Keratinocyte (primary cell): Measurements from ENCODE around the gene FOXF2.

Experiments used
- CTCF ChIP-seq, 3 experiments: IDR thresholded peaks in 1 of 3; conservative IDR thresholded peaks in 1 of 3; optimal IDR thresholded peaks in 1 of 3; 2 replicates in 2 of 3; 3 replicates in 1 of 3; pipeline versions ENCODE3 to v1.5.1; 2011; ENCODE audit warnings: low read length in 3 of 3, mild to moderate bottlenecking in 3 of 3, moderate library complexity in 2 of 3, control low read depth in 1 of 3, inconsistent platforms in 1 of 3; ENCODE audit not compliant: insufficient read depth in 2 of 3; ENCODE audit errors: extremely low read depth in 1 of 3
- EZH2 ChIP-seq: IDR thresholded peaks from one replicate; pipeline ENCODE4 v1.6.1; 2012; ENCODE audit warnings: inconsistent platforms, mild to moderate bottlenecking, low read length, moderate library complexity

- TF ChIP-seq CTCF (optimal IDR thresholded peaks at IDR 0.05 in 1 of 3, IDR thresholded peaks at IDR 0.05 in 1 of 3, conservative IDR thresholded peaks at IDR 0.05 in 1 of 3; ENCODE audit: extremely low read depth in 1 of 3, insufficient read depth in 2 of 3, low read length in 3 of 3), result no peak
- TF ChIP-seq EZH2, result no peak
These were observed 2.5 kb downstream of the FOXF2 start for GRCh38 chr6:1391800-1392309.
